HepG2 (cell line): ENCODE results near the gene ZP2. TPM values are rescaled to one million over a fixed set of nuclear protein-coding genes. Genes with fewer than 3 reads are reported as not detected.

ENCODE experiments used
- ATAC-seq: fragments of 200-7000 bp; cut with Tn5 transposase; 3 replicates; pipeline ENCODE4 v1.9.1; 2020; ENCODE audit warnings: mild to moderate bottlenecking, moderate library complexity
- BruUV-seq: library from RNA; stranded (reverse); fragments of 400-500 nt; replicated peaks from 2 replicates; lab custom pipeline; 2021; lab: Mats Ljungman, UMichigan
- CTCF ChIA-PET: fragments of 300-600 bp; formaldehyde crosslinking; extraction: SDS; loops from one replicate; lab custom pipeline; 2021; ENCODE audit warnings: low total read pairs, inconsistent platforms, low intra/inter-chr PET ratio; lab: Yijun Ruan, JAX
- POLR2A ChIA-PET: fragments of 350-600 bp; sonication (Branson Sonifier 250); formaldehyde crosslinking; loops from one replicate; lab custom pipeline; 2020; ENCODE audit warnings: antibody characterized with exemption, inconsistent platforms; lab: Yijun Ruan, JAX
- DNase-seq: peaks from one replicate; pipeline ENCODE4 v3.0.0-alpha.2; 2015; ENCODE audit warnings: low spot score
- FAIRE-seq: peaks from 3 replicates; lab custom pipeline; 2011; peaks lifted over from hg19 to GRCh38; lab: Jason Lieb, UNC
- H2AFZ ChIP-seq: one replicate; pipeline ENCODE4 v1.6.1; 2011; ENCODE audit warnings: low read length, inconsistent platforms
- H3K27ac ChIP-seq: fragments of 300-600 bp; 3 replicates; pipeline ENCODE4 v1.8.0; 2011; ENCODE audit warnings: mixed run types, mild to moderate bottlenecking, mixed read lengths, low read length, inconsistent platforms; ENCODE audit not compliant: insufficient read depth; ENCODE audit errors: extremely low read length
- H3K27me3 ChIP-seq, 2 experiments: fragments of 200-600 bp in 1 of 2; 2 replicates in 1 of 2; 3 replicates in 1 of 2; pipeline versions ENCODE4 v1.6.0 to v1.8.0; 2011; ENCODE audit warnings: low read length in 2 of 2, mild to moderate bottlenecking in 2 of 2, moderate library complexity in 2 of 2, inconsistent platforms in 1 of 2; ENCODE audit not compliant: insufficient read depth in 2 of 2, control insufficient read depth in 1 of 2
- H3K36me3 ChIP-seq, 2 experiments: fragments of 200-600 bp in 1 of 2; replicated peaks in 1 of 2; 2 replicates in 1 of 2; 3 replicates in 1 of 2; pipeline versions ENCODE4 v1.5.1 to v1.8.0; 2011; ENCODE audit warnings: low read length in 2 of 2, inconsistent platforms in 1 of 2; ENCODE audit not compliant: insufficient read depth in 2 of 2, control insufficient read depth in 1 of 2
- H3K4me1 ChIP-seq: 2 replicates; pipeline ENCODE4 v1.5.1; 2012; ENCODE audit warnings: low read length, inconsistent platforms; ENCODE audit not compliant: insufficient read depth
- H3K4me2 ChIP-seq: 2 replicates; pipeline ENCODE4 v1.6.0; 2011; ENCODE audit warnings: low read depth, low read length, inconsistent platforms
- H3K4me3 ChIP-seq, 3 experiments: fragments of 200-600 bp in 1 of 3; sonication (generic), shearing (Covaris generic) in 1 of 3; replicated peaks in 1 of 3; 2 replicates each; pipeline ENCODE4 v1.5.1; 2011 to 2016; ENCODE audit warnings: low read length in 3 of 3, inconsistent platforms in 2 of 3, low read depth in 2 of 3, mild to moderate bottlenecking in 2 of 3, control low read depth in 1 of 3, mixed read lengths in 1 of 3; ENCODE audit not compliant: insufficient read depth in 1 of 3
- H3K79me2 ChIP-seq: one replicate; pipeline ENCODE4 v1.6.1; 2011; ENCODE audit warnings: low read length, inconsistent platforms; ENCODE audit not compliant: insufficient read depth
- H3K9ac ChIP-seq: 2 replicates; pipeline ENCODE4 v1.6.0; 2011; ENCODE audit warnings: mild to moderate bottlenecking, low read depth, low read length, inconsistent platforms; ENCODE audit not compliant: insufficient read depth
- H3K9me3 ChIP-seq: 2 replicates; pipeline ENCODE4 v1.5.1; 2012; ENCODE audit warnings: mild to moderate bottlenecking, low read length
- H4K20me1 ChIP-seq: 2 replicates; pipeline ENCODE4 v1.6.0; 2011; ENCODE audit warnings: inconsistent platforms, mild to moderate bottlenecking, low read length, moderate library complexity; ENCODE audit not compliant: insufficient read depth
- FOXA3 ChIP-seq: IDR thresholded peaks from 2 replicates; pipeline ENCODE4 v1.6.1; 2016; ENCODE audit warnings: missing genetic modification reagents, missing compliant biosample characterization
- ZNF274 ChIP-seq: sonication (generic); formaldehyde crosslinking; IDR thresholded peaks from 2 replicates; pipeline ENCODE4 v1.5.1; 2020; ENCODE audit warnings: mild to moderate bottlenecking, missing genetic modification reagents
- WGBS: methylation state at CpG from one replicate; pipeline ENCODE4 v1.1.6; 2017; ENCODE audit warnings: low lambda C conversion rate; 5-methylcytosine and 5-hydroxymethylcytosine counted together
- in situ Hi-C: cut with HindIII; loops from 2 replicates; pipeline ENCODE4 v1.10.0; 2017; ENCODE audit warnings: low pct_unique_long_range_greater_than_20kb; ENCODE audit not compliant: extremely low pct_ligation_motif_present
- intact Hi-C: fragments of 100-400 bp; cut with micrococcal nuclease; formaldehyde crosslinking; loops from one replicate; pipeline ENCODE4 v1.10.0; 2022; ENCODE audit not compliant: unreplicated experiment
- polyA plus RNA-seq, 8 experiments: library from polyadenylated mRNA; depleted of rRNA in 3 of 8; stranded (reverse) in 7 of 8; unstranded in 1 of 8; fragments of >200 nt; fragmentation: Illumina TruSeq in 4 of 8; extraction: Trizol in 4 of 8; gene quantifications; 2 replicates each; pipeline versions ENCODE4 v1.2.1 to v1.2.3, GENCODE V29; 2011 to 2016; ENCODE audit warnings: low read depth in 4 of 8, missing spikeins in 1 of 8, mixed read lengths in 1 of 8; ENCODE audit not compliant: insufficient read depth in 1 of 8
- total RNA-seq, 5 experiments: library from RNA; depleted of rRNA; stranded (reverse); fragments of >200 nt; fragmentation: Illumina TruSeq; extraction: Trizol; gene quantifications; 2 replicates each; pipeline ENCODE4 v1.2.3, GENCODE V29; 2016; ENCODE audit warnings: low read depth in 1 of 5
- TF ChIP-seq, protein P1 (sequence below): sonication (generic); formaldehyde crosslinking; IDR thresholded peaks from 2 replicates; pipeline ENCODE4 v1.4.0; 2020; ENCODE audit warnings: missing genetic modification reagents
- TF ChIP-seq, protein P2 (sequence below): sonication (generic); formaldehyde crosslinking; IDR thresholded peaks from 2 replicates; pipeline ENCODE4 v1.4.0; 2020; ENCODE audit warnings: missing genetic modification reagents

Gene ZP2
- total and polyA plus RNA-seq, 2 of the 13 experiments (the other 11 are each of a cell fraction or from before 2014, with no cell fraction given), result not detected

DNA sequence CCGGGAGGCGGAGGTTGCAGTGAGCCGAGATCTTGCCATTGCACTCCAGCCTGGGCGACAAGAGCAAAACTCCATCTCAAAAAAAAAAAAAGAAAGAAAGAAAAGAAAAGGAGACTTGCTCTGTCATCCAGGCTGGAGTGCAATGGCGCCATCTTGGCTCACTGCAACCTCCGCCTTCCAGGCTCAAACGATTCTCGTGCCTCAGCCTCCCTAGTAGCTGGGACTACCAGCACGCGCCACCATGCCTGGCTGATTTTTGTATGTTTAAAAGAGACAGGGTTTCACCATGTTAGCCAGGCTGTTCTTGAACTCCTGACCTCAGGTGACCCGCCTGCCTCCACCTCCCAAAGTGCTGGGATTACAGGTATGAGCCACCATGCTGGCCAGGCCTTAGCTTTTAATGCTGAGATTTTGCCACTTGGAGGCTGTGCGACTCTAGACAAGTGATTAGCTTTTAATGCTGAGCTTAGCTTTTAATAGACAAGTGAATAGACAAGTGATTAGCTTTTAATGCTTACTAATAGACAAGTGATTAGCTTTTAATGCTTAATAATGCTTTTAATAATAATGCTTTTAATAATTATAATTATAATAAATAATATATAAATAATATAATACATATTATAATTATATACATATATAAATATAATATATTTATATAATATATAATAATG lies 43.3 kb downstream of the ZP2 start (continued):
- TF ChIP-seq, protein P1, sequence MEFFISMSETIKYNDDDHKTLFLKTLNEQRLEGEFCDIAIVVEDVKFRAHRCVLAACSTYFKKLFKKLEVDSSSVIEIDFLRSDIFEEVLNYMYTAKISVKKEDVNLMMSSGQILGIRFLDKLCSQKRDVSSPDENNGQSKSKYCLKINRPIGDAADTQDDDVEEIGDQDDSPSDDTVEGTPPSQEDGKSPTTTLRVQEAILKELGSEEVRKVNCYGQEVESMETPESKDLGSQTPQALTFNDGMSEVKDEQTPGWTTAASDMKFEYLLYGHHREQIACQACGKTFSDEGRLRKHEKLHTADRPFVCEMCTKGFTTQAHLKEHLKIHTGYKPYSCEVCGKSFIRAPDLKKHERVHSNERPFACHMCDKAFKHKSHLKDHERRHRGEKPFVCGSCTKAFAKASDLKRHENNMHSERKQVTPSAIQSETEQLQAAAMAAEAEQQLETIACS (CRISPR knock-in tag), result no peak
- no peak for TF ChIP-seq ZNF274

DNA sequence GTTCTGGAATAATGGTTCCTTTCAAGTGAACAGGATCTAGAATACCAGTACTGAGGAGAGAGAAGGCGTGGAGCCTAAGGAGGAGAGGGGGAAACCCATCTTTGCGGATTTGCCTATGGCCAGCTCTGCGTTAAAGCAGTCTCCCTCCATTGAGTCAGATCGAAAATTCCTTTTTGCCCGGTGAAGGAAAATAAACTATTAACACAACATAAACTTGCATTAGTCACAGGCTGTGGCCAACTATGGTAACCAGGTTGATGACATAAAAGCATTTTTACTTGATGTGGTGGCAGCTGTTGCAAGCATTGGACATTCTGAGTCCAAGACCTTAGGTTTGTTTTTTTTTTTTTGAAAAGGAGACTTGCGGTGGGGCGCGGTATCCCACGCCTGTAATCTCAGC lies 44.0 kb downstream of the ZP2 start:
- in situ Hi-C loops, result loop anchor here (25.0 kb wide), 1 partner anchor 1170 kb away; no protein-coding TSS in a partner anchor
- intact Hi-C loops, result no loop called here
- CTCF ChIA-PET, result no interaction called here

More for the DNA sequence above, 44.0 kb downstream of the ZP2 start:
- 71% methylated on average over 9 of the region's 9 CpGs for WGBS
- H3K4me1 ChIP-seq, result peaks cover 9% of the 10 kb centered on the region; the same call in 1 of the 2 replicates
- H3K9ac ChIP-seq, result no peak overlapping the region
- no peak for FAIRE-seq
- H3K27me3 ChIP-seq, result no peaks in the 10 kb centered on the region
- H4K20me1 ChIP-seq, result no peaks in the 10 kb centered on the region
- no peak overlapping the region for H3K4me3 ChIP-seq
- POLR2A ChIA-PET, result no interaction called here
- H3K27ac ChIP-seq, result no peak overlapping the region
- no TSS peak for BruUV-seq
- H2AFZ ChIP-seq, result no peak overlapping the region
- no peaks in the 10 kb centered on the region for H3K79me2 ChIP-seq
- H3K4me2 ChIP-seq, result no peak overlapping the region
- no peaks in the 10 kb centered on the region for H3K36me3 ChIP-seq
- no peak for ATAC-seq
- TF ChIP-seq FOXA3, result no peak
- TF ChIP-seq, protein P2, sequence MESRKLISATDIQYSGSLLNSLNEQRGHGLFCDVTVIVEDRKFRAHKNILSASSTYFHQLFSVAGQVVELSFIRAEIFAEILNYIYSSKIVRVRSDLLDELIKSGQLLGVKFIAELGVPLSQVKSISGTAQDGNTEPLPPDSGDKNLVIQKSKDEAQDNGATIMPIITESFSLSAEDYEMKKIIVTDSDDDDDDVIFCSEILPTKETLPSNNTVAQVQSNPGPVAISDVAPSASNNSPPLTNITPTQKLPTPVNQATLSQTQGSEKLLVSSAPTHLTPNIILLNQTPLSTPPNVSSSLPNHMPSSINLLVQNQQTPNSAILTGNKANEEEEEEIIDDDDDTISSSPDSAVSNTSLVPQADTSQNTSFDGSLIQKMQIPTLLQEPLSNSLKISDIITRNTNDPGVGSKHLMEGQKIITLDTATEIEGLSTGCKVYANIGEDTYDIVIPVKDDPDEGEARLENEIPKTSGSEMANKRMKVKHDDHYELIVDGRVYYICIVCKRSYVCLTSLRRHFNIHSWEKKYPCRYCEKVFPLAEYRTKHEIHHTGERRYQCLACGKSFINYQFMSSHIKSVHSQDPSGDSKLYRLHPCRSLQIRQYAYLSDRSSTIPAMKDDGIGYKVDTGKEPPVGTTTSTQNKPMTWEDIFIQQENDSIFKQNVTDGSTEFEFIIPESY (CRISPR knock-in tag), result 0 out of 2 replicates have a peak, but pooled peaks have one; percentile 2
- no peak for DNase-seq
- no peaks in the 10 kb centered on the region for H3K9me3 ChIP-seq
